Neural progenitor cell (in vitro differentiated cells): Measurements from ENCODE around the gene FGF2.

Source experiments
- CTCF ChIP-seq: fragments of 200-600 bp; sonication (generic); IDR thresholded peaks from 2 replicates; pipeline ENCODE4 v1.5.1; 2017; ENCODE audit warnings: antibody characterized with exemption, mild to moderate bottlenecking
- EZH2phosphoT487 ChIP-seq: fragments of 200-600 bp; sonication (generic); IDR thresholded peaks from 2 replicates; pipeline ENCODE4 v1.6.1; 2017; ENCODE audit warnings: antibody characterized with exemption

GRCh38 chr4:122826553-122827257 lies at the start of gene FGF2:
- TF ChIP-seq CTCF, result no peak
- no peak for TF ChIP-seq EZH2phosphoT487
